ENCODE measurements around the gene PHACTR1.

DNA sequence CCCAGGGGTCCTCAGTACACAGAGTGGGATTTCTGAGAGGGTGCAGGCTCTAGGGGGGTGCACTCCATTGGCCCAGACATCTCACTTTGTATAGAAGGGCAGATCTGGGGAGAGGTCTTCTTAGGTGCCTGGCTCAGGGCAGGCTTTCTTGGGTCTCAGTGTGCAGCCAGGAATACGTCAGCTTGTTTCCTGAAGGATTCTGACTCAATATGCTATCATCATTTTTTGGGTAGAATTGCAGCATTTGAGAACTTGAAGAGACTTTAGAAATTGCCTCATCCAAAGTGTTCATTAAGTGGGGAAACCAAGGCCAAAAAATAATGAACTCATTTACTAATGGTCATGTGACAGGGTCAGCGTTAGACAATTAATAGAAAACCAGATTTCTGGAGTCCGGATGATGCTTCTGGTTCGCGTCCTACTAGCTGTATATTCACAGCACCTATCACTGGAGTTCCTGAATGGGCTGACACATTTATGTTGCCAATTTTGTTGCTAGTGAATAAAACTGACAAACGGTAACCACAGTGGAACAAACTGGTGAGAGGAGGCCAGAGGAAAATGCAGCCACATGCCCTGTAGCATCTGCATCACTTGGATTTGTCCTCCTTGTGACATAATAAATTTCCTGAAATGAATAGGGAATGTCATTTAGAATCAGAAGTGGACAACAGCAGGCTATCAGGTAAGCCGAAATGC, 372.9 kb downstream of the PHACTR1 start:
- no peak for TF ChIP-seq FOXA1 (IDR thresholded peaks at IDR 0.05)
- TF ChIP-seq, protein P1, sequence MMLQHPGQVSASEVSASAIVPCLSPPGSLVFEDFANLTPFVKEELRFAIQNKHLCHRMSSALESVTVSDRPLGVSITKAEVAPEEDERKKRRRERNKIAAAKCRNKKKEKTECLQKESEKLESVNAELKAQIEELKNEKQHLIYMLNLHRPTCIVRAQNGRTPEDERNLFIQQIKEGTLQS (IDR thresholded peaks at IDR 0.05) = no peak
- TF ChIP-seq, protein P2, sequence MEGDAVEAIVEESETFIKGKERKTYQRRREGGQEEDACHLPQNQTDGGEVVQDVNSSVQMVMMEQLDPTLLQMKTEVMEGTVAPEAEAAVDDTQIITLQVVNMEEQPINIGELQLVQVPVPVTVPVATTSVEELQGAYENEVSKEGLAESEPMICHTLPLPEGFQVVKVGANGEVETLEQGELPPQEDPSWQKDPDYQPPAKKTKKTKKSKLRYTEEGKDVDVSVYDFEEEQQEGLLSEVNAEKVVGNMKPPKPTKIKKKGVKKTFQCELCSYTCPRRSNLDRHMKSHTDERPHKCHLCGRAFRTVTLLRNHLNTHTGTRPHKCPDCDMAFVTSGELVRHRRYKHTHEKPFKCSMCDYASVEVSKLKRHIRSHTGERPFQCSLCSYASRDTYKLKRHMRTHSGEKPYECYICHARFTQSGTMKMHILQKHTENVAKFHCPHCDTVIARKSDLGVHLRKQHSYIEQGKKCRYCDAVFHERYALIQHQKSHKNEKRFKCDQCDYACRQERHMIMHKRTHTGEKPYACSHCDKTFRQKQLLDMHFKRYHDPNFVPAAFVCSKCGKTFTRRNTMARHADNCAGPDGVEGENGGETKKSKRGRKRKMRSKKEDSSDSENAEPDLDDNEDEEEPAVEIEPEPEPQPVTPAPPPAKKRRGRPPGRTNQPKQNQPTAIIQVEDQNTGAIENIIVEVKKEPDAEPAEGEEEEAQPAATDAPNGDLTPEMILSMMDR (IDR thresholded peaks at IDR 0.05; ENCODE audit: low read depth, low read length, missing input control) = no peak

Measured in liver (tissue), 3 donors.